Measurements from ENCODE around the gene CCDC15.
A peak's percentile ranks its signal among the peaks of the same experiment; 100 is the strongest.
"Not testable (repeated sequence)": the region's sequence is repeated elsewhere in the genome, so short reads cannot be mapped to it uniquely, and the experiment has no call there.

The CCDC15 gene

GRCh38 chr11:125001849-125002248 lies 47.8 kb downstream of the CCDC15 start:
- DNase-seq = no peak

- DNase-seq = no peak
Observed at GRCh38 chr11:125005491-125005890, 51.5 kb downstream of the CCDC15 start.

- no peak for DNase-seq
Observed at GRCh38 chr11:125016413-125016812, 62.4 kb downstream of the CCDC15 start.

- no peak for DNase-seq
Observed at GRCh38 chr11:125020342-125020741, 66.3 kb downstream of the CCDC15 start.

GRCh38 chr11:125022551-125022950 lies 68.5 kb downstream of the CCDC15 start:
- DNase-seq = no peak

GRCh38 chr11:125025968-125026367 lies 72.0 kb downstream of the CCDC15 start:
- DNase-seq = no peak

GRCh38 chr11:125029431-125029830 lies 75.4 kb downstream of the CCDC15 start:
- DNase-seq = not testable (repeated sequence)

GRCh38 chr11:125036933-125037332 lies 82.9 kb downstream of the CCDC15 start:
- DNase-seq = no peak

GRCh38 chr11:125049164-125049792 lies 95.3 kb downstream of the CCDC15 start:
- no peak for DNase-seq

GRCh38 chr11:125052047-125052446 lies 98.0 kb downstream of the CCDC15 start:
- no peak for DNase-seq

GRCh38 chr11:125053167-125053566 lies 99.2 kb downstream of the CCDC15 start:
- no peak for DNase-seq

GRCh38 chr11:125055107-125055715 lies 101.2 kb downstream of the CCDC15 start:
- DNase-seq = no peak

- not testable (repeated sequence) for DNase-seq
Observed at GRCh38 chr11:125056111-125056510, 102.1 kb downstream of the CCDC15 start.

- no peak for DNase-seq
Observed at GRCh38 chr11:125056931-125057692, 103.1 kb downstream of the CCDC15 start.

GRCh38 chr11:125057693-125058016 lies 103.7 kb downstream of the CCDC15 start:
- DNase-seq = no peak

GRCh38 chr11:125061281-125061680 lies 107.3 kb downstream of the CCDC15 start:
- no peak for DNase-seq

GRCh38 chr11:125062218-125062930 lies 108.4 kb downstream of the CCDC15 start:
- DNase-seq = no peak

- peak; percentile 75 for DNase-seq
Observed at GRCh38 chr11:125062931-125063428, 109.0 kb downstream of the CCDC15 start, which contains the start of gene SLC37A2. TSS of gene SLC37A2 (plus strand) at chr11:125063305. CDS start at chr11:125063368, 63 bp downstream.

- peak; percentile 62 for DNase-seq
Observed at GRCh38 chr11:125063429-125064043, 109.5 kb downstream of the CCDC15 start.

- DNase-seq = no peak
Observed at GRCh38 chr11:125064070-125064469, 110.1 kb downstream of the CCDC15 start.

GRCh38 chr11:125068368-125068767 lies 114.4 kb downstream of the CCDC15 start:
- DNase-seq = no peak

- no peak for DNase-seq
Observed at GRCh38 chr11:125069008-125069407, 115.0 kb downstream of the CCDC15 start.

GRCh38 chr11:125069796-125070195 lies 115.8 kb downstream of the CCDC15 start:
- no peak for DNase-seq
